ENCODE measurements around the gene MYMK. TPM values are rescaled to one million over a fixed set of nuclear protein-coding genes. Genes with fewer than 3 reads are reported as not detected.

MYMK gene
- total RNA-seq, 1 donor from 2014 or later: not detected

GRCh38 chr9:133556354-133556753 lies 31.6 kb upstream of the MYMK start:
- no peak for TF ChIP-seq POLR2A (IDR thresholded peaks at IDR 0.05)
- Histone ChIP-seq H3K27ac (no peak overlapping the region), H3K4me1 (no peaks in the 10 kb centered on the region), H3K9me3 (no peaks in the 10 kb centered on the region), H3K4me3 (no peak overlapping the region), H3K27me3 (no peaks in the 10 kb centered on the region), H3K36me3 (no peaks in the 10 kb centered on the region)
- DNase-seq (ENCODE audit: extremely low spot score in 2 of 2): no peak
- intact Hi-C loops (cut with DNase I): no loop called here

GRCh38 chr9:133554729-133555128 lies 30.0 kb upstream of the MYMK start:
- intact Hi-C loops (cut with DNase I): no loop called here
- Histone ChIP-seq H3K27me3 (no peaks in the 10 kb centered on the region), H3K36me3 (no peaks in the 10 kb centered on the region), H3K4me3 (no peak overlapping the region), H3K9me3 (no peaks in the 10 kb centered on the region), H3K4me1 (no peaks in the 10 kb centered on the region), H3K27ac (no peak overlapping the region)
- TF ChIP-seq CTCF (IDR thresholded peaks at IDR 0.05) (no peak), POLR2AphosphoS5 (IDR thresholded peaks at IDR 0.05; ENCODE audit: insufficient read depth in 1 of 2, low read depth in 1 of 2) (no peak), POLR2A (IDR thresholded peaks at IDR 0.05) (no peak)
- no peak for DNase-seq (ENCODE audit: extremely low spot score in 2 of 2)

- Histone ChIP-seq H3K4me3 (no peak overlapping the region), H3K27ac (no peak overlapping the region), H3K9me3 (no peaks in the 10 kb centered on the region), H3K4me1 (no peaks in the 10 kb centered on the region), H3K36me3 (no peaks in the 10 kb centered on the region), H3K27me3 (no peaks in the 10 kb centered on the region)
- TF ChIP-seq POLR2A (IDR thresholded peaks at IDR 0.05): no peak
- TF ChIP-seq CTCF (IDR thresholded peaks at IDR 0.05): no peak
- TF ChIP-seq POLR2AphosphoS5 (IDR thresholded peaks at IDR 0.05; ENCODE audit: insufficient read depth in 1 of 2, low read depth in 1 of 2): no peak
- no peak for DNase-seq (ENCODE audit: extremely low spot score in 2 of 2)
- intact Hi-C loops (cut with DNase I): no loop called here
Measured at GRCh38 chr9:133553973-133554713, 29.4 kb upstream of the MYMK start.

- no peak for DNase-seq (ENCODE audit: extremely low spot score in 2 of 2)
- intact Hi-C loops (cut with DNase I): no loop called here
- Histone ChIP-seq H3K36me3 (no peaks in the 10 kb centered on the region), H3K4me1 (no peaks in the 10 kb centered on the region), H3K27me3 (no peaks in the 10 kb centered on the region), H3K4me3 (no peak overlapping the region), H3K27ac (no peak overlapping the region), H3K9me3 (no peaks in the 10 kb centered on the region)
- TF ChIP-seq POLR2AphosphoS5 (IDR thresholded peaks at IDR 0.05; ENCODE audit: insufficient read depth in 1 of 2, low read depth in 1 of 2) (no peak), POLR2A (IDR thresholded peaks at IDR 0.05) (no peak), CTCF (IDR thresholded peaks at IDR 0.05) (no peak)
Measured at GRCh38 chr9:133553123-133553522, 28.4 kb upstream of the MYMK start.

- Histone ChIP-seq H3K9me3 (no peaks in the 10 kb centered on the region), H3K36me3 (no peaks in the 10 kb centered on the region), H3K27ac (no peak overlapping the region), H3K4me3 (no peak overlapping the region), H3K27me3 (no peaks in the 10 kb centered on the region), H3K4me1 (no peaks in the 10 kb centered on the region)
- no peak for DNase-seq (ENCODE audit: extremely low spot score in 2 of 2)
- intact Hi-C loops (cut with DNase I): no loop called here
- TF ChIP-seq POLR2AphosphoS5 (IDR thresholded peaks at IDR 0.05; ENCODE audit: insufficient read depth in 1 of 2, low read depth in 1 of 2) (no peak), POLR2A (IDR thresholded peaks at IDR 0.05) (no peak), CTCF (IDR thresholded peaks at IDR 0.05) (no peak)
Measured at GRCh38 chr9:133552236-133552635, 27.5 kb upstream of the MYMK start.
